HepG2 (cell line): Measurements from ENCODE around the gene OR6N1. TPM values are rescaled to one million over a fixed set of nuclear protein-coding genes. Genes with fewer than 3 reads are reported as not detected.

Source experiments
- ATAC-seq: fragments of 200-7000 bp; cut with Tn5 transposase; 3 replicates; pipeline ENCODE4 v1.9.1; 2020; ENCODE audit warnings: mild to moderate bottlenecking, moderate library complexity
- BruUV-seq: library from RNA; stranded (reverse); fragments of 400-500 nt; replicated peaks from 2 replicates; lab custom pipeline; 2021; lab: Mats Ljungman, UMichigan
- CTCF ChIA-PET: fragments of 300-600 bp; formaldehyde crosslinking; extraction: SDS; loops from one replicate; lab custom pipeline; 2021; ENCODE audit warnings: low total read pairs, inconsistent platforms, low intra/inter-chr PET ratio; lab: Yijun Ruan, JAX
- POLR2A ChIA-PET: fragments of 350-600 bp; sonication (Branson Sonifier 250); formaldehyde crosslinking; loops from one replicate; lab custom pipeline; 2020; ENCODE audit warnings: antibody characterized with exemption, inconsistent platforms; lab: Yijun Ruan, JAX
- DNase-seq: peaks from one replicate; pipeline ENCODE4 v3.0.0-alpha.2; 2015; ENCODE audit warnings: low spot score
- FAIRE-seq: peaks from 3 replicates; lab custom pipeline; 2011; peaks lifted over from hg19 to GRCh38; lab: Jason Lieb, UNC
- H2AFZ ChIP-seq: one replicate; pipeline ENCODE4 v1.6.1; 2011; ENCODE audit warnings: low read length, inconsistent platforms
- H3K27ac ChIP-seq: fragments of 300-600 bp; 3 replicates; pipeline ENCODE4 v1.8.0; 2011; ENCODE audit warnings: mixed run types, mild to moderate bottlenecking, mixed read lengths, low read length, inconsistent platforms; ENCODE audit not compliant: insufficient read depth; ENCODE audit errors: extremely low read length
- H3K27me3 ChIP-seq, 2 experiments: fragments of 200-600 bp in 1 of 2; 2 replicates in 1 of 2; 3 replicates in 1 of 2; pipeline versions ENCODE4 v1.6.0 to v1.8.0; 2011; ENCODE audit warnings: low read length in 2 of 2, mild to moderate bottlenecking in 2 of 2, moderate library complexity in 2 of 2, inconsistent platforms in 1 of 2; ENCODE audit not compliant: insufficient read depth in 2 of 2, control insufficient read depth in 1 of 2
- H3K36me3 ChIP-seq, 2 experiments: fragments of 200-600 bp in 1 of 2; replicated peaks in 1 of 2; 2 replicates in 1 of 2; 3 replicates in 1 of 2; pipeline versions ENCODE4 v1.5.1 to v1.8.0; 2011; ENCODE audit warnings: low read length in 2 of 2, inconsistent platforms in 1 of 2; ENCODE audit not compliant: insufficient read depth in 2 of 2, control insufficient read depth in 1 of 2
- H3K4me1 ChIP-seq: 2 replicates; pipeline ENCODE4 v1.5.1; 2012; ENCODE audit warnings: low read length, inconsistent platforms; ENCODE audit not compliant: insufficient read depth
- H3K4me2 ChIP-seq: 2 replicates; pipeline ENCODE4 v1.6.0; 2011; ENCODE audit warnings: low read depth, low read length, inconsistent platforms
- H3K4me3 ChIP-seq, 3 experiments: fragments of 200-600 bp in 1 of 3; sonication (generic), shearing (Covaris generic) in 1 of 3; replicated peaks in 1 of 3; 2 replicates each; pipeline ENCODE4 v1.5.1; 2011 to 2016; ENCODE audit warnings: low read length in 3 of 3, inconsistent platforms in 2 of 3, low read depth in 2 of 3, mild to moderate bottlenecking in 2 of 3, control low read depth in 1 of 3, mixed read lengths in 1 of 3; ENCODE audit not compliant: insufficient read depth in 1 of 3
- H3K79me2 ChIP-seq: one replicate; pipeline ENCODE4 v1.6.1; 2011; ENCODE audit warnings: low read length, inconsistent platforms; ENCODE audit not compliant: insufficient read depth
- H3K9ac ChIP-seq: 2 replicates; pipeline ENCODE4 v1.6.0; 2011; ENCODE audit warnings: mild to moderate bottlenecking, low read depth, low read length, inconsistent platforms; ENCODE audit not compliant: insufficient read depth
- H3K9me3 ChIP-seq: 2 replicates; pipeline ENCODE4 v1.5.1; 2012; ENCODE audit warnings: mild to moderate bottlenecking, low read length
- H4K20me1 ChIP-seq: 2 replicates; pipeline ENCODE4 v1.6.0; 2011; ENCODE audit warnings: inconsistent platforms, mild to moderate bottlenecking, low read length, moderate library complexity; ENCODE audit not compliant: insufficient read depth
- ASH2L ChIP-seq: fragments of 300-600, 200-600 bp; sonication (generic); IDR thresholded peaks from 2 replicates; pipeline ENCODE4 v1.7.0; 2017; ENCODE audit warnings: low read depth, mild to moderate bottlenecking, moderate library complexity, mixed read lengths, low read length; ENCODE audit not compliant: insufficient read length
- MIXL1 ChIP-seq: IDR thresholded peaks from 2 replicates; pipeline ENCODE4 v1.6.1; 2016
- PATZ1 ChIP-seq: sonication (generic); formaldehyde crosslinking; IDR thresholded peaks from 2 replicates; pipeline ENCODE4 v1.4.0; 2020; ENCODE audit warnings: missing genetic modification reagents
- SATB2 ChIP-seq: sonication (generic); formaldehyde crosslinking; IDR thresholded peaks from 2 replicates; pipeline ENCODE4 v1.5.0; 2020; ENCODE audit warnings: missing genetic modification reagents
- U2AF2 ChIP-seq: fragments of 200-400 bp; formaldehyde crosslinking; IDR thresholded peaks from 2 replicates; pipeline ENCODE4 v1.6.1; 2017; ENCODE audit warnings: low read depth, mild to moderate bottlenecking, low read length
- ZNF460 ChIP-seq: sonication (generic); formaldehyde crosslinking; IDR thresholded peaks from 2 replicates; pipeline ENCODE4 v1.5.1; 2020; ENCODE audit warnings: missing genetic modification reagents, mild to moderate bottlenecking, borderline replicate concordance
- ZSCAN20 ChIP-seq: sonication (generic); formaldehyde crosslinking; IDR thresholded peaks from 2 replicates; pipeline ENCODE4 v1.4.0; 2020; ENCODE audit warnings: missing genetic modification reagents, mild to moderate bottlenecking, borderline replicate concordance
- WGBS: methylation state at CpG from one replicate; pipeline ENCODE4 v1.1.6; 2017; ENCODE audit warnings: low lambda C conversion rate; 5-methylcytosine and 5-hydroxymethylcytosine counted together
- in situ Hi-C: cut with HindIII; loops from 2 replicates; pipeline ENCODE4 v1.10.0; 2017; ENCODE audit warnings: low pct_unique_long_range_greater_than_20kb; ENCODE audit not compliant: extremely low pct_ligation_motif_present
- intact Hi-C: fragments of 100-400 bp; cut with micrococcal nuclease; formaldehyde crosslinking; loops from one replicate; pipeline ENCODE4 v1.10.0; 2022; ENCODE audit not compliant: unreplicated experiment
- polyA plus RNA-seq, 8 experiments: library from polyadenylated mRNA; depleted of rRNA in 3 of 8; stranded (reverse) in 7 of 8; unstranded in 1 of 8; fragments of >200 nt; fragmentation: Illumina TruSeq in 4 of 8; extraction: Trizol in 4 of 8; gene quantifications; 2 replicates each; pipeline versions ENCODE4 v1.2.1 to v1.2.3, GENCODE V29; 2011 to 2016; ENCODE audit warnings: low read depth in 4 of 8, missing spikeins in 1 of 8, mixed read lengths in 1 of 8; ENCODE audit not compliant: insufficient read depth in 1 of 8
- total RNA-seq, 5 experiments: library from RNA; depleted of rRNA; stranded (reverse); fragments of >200 nt; fragmentation: Illumina TruSeq; extraction: Trizol; gene quantifications; 2 replicates each; pipeline ENCODE4 v1.2.3, GENCODE V29; 2016; ENCODE audit warnings: low read depth in 1 of 5

OR6N1 gene
- total and polyA plus RNA-seq, 2 of the 13 experiments (the other 11 are each of a cell fraction or from before 2014, with no cell fraction given): not detected

GRCh38 chr1:158814970-158815369 is 43.0 kb upstream of the OR6N1 start (continued):
- TF ChIP-seq ZNF460: no peak
- TF ChIP-seq SATB2 (CRISPR knock-in tag): no peak
- no peak for TF ChIP-seq U2AF2
- TF ChIP-seq, all 625 proteins: peak for 0

- in situ Hi-C loops (no loop called here), intact Hi-C loops (no loop called here)
- H3K9ac ChIP-seq: no peak overlapping the region
- no peaks in the 10 kb centered on the region for H4K20me1 ChIP-seq
- H3K27me3 ChIP-seq: no peaks in the 10 kb centered on the region
- no peaks in the 10 kb centered on the region for H3K79me2 ChIP-seq
- no peak for FAIRE-seq
- CTCF ChIA-PET: no interaction called here
- H3K36me3 ChIP-seq: no peaks in the 10 kb centered on the region
- no peak for ATAC-seq
- no peak for DNase-seq
- H3K4me2 ChIP-seq: no peak overlapping the region
- no peak overlapping the region for H3K4me3 ChIP-seq
- peaks cover 41% of the 10 kb centered on the region; the same call in 1 of the 2 replicates for H3K9me3 ChIP-seq
- POLR2A ChIA-PET: no interaction called here
- no TSS peak for BruUV-seq
- no peak overlapping the region for H2AFZ ChIP-seq
- H3K4me1 ChIP-seq: no peaks in the 10 kb centered on the region
- H3K27ac ChIP-seq: no peak overlapping the region
- WGBS: 2% methylated on average over 3 of the region's 3 CpGs
- TF ChIP-seq MIXL1 (CRISPR knock-in tag): no peak
- no peak for TF ChIP-seq ASH2L
- TF ChIP-seq ZSCAN20 (CRISPR knock-in tag): no peak
- no peak for TF ChIP-seq PATZ1
These were observed 41.2 kb upstream of the OR6N1 start for GRCh38 chr1:158813164-158813563.
